GM18951 (cell line): ENCODE results near the gene MAP7D1.
A peak's percentile ranks its signal among the peaks of the same experiment; 100 is the strongest.

ENCODE experiments used
- POLR2A ChIP-seq: IDR thresholded peaks from 4 replicates; pipeline ENCODE4 v1.6.1; 2011; ENCODE audit warnings: mild to moderate bottlenecking; ENCODE audit not compliant: insufficient read length, insufficient read depth; ENCODE audit errors: extremely low read depth
- in situ Hi-C: fragments of 300-500 bp; cut with MboI; formaldehyde crosslinking; loops from one replicate; pipeline ENCODE4 v1.12.0; 2022; ENCODE audit warnings: low sequenced_read_pairs, mixed read lengths, inconsistent platforms; ENCODE audit not compliant: unreplicated experiment

Gene MAP7D1

GRCh38 chr1:36160388-36160948 lies 4.5 kb downstream of the MAP7D1 start:
- TF ChIP-seq POLR2A, result no peak
- in situ Hi-C loops, result no loop called here

DNA sequence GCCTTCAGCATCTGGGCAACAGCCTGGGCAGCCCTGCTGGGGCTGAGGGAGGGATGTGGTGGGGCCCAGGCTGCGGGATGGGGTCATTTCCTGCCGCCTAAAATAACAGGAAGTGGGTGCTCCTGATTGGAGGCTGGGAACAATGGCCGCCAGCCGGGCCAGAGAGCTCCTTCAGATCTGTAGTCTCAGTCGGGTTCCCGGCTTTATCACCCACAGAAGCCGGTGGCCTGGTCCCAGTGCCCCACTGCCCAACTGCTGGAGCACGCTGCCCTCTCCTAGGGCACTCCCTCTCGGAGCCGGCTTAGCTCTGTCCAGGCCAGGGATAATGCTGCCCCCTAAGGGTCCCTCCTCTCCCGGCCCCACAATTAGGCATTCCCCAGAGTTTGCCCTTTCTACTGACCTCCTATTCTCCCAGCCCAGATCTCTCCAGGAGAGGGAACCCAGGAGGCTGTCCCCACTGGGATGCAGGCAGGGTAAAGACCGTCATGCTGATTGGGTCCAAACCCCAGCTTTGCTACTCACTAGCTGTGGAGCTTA lies 5.1 kb downstream of the MAP7D1 start:
- in situ Hi-C loops, result no loop called here
- TF ChIP-seq POLR2A, result peak; percentile 74

GRCh38 chr1:36161641-36162531 lies 5.9 kb downstream of the MAP7D1 start:
- in situ Hi-C loops, result no loop called here
- TF ChIP-seq POLR2A, result peak; percentile 41

- TF ChIP-seq POLR2A, result no peak
- in situ Hi-C loops, result no loop called here
These were observed 6.8 kb downstream of the MAP7D1 start for GRCh38 chr1:36162680-36163239.

DNA sequence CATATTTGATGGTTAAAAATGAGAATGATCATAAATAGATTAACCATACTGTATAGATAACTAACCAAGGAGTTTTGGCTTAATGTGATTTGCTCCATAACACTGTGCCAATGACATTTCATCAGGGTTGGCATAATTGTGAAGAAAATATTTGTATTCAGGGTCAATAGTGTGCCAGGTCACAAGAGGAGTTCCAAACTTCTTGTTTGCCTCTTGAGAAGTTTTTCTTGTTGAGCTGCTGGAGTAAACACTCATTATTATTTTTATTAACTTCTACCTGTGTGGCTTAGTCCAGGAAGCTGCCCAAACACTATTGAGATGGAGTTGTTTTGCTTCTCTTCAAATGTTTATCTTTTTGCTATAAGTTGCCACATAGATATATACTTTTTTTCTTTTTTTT lies 7.5 kb downstream of the MAP7D1 start:
- in situ Hi-C loops, result no loop called here
- TF ChIP-seq POLR2A, result no peak

DNA sequence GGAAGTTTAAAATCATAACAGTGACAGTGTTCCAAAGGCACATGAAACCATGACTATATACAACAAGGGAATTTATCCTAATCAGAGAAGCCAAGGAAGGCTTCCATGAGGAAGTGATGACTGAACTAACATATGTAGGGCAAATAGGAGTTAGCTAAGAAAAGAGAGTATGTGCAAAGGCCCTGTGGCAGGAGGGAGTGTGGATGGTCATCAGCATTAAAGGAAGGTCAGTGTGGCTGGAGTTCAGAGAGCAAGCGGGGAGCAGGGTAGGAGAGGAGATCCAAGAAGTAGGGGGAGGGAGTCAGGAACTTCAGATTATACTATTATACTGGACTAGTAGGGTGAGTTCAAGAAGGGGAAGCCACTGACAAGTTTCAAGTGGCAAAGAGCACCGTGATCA lies 8.4 kb downstream of the MAP7D1 start:
- in situ Hi-C loops, result no loop called here
- TF ChIP-seq POLR2A, result no peak

GRCh38 chr1:36165145-36165544 lies 9.2 kb downstream of the MAP7D1 start:
- TF ChIP-seq POLR2A, result no peak
- in situ Hi-C loops, result no loop called here

DNA sequence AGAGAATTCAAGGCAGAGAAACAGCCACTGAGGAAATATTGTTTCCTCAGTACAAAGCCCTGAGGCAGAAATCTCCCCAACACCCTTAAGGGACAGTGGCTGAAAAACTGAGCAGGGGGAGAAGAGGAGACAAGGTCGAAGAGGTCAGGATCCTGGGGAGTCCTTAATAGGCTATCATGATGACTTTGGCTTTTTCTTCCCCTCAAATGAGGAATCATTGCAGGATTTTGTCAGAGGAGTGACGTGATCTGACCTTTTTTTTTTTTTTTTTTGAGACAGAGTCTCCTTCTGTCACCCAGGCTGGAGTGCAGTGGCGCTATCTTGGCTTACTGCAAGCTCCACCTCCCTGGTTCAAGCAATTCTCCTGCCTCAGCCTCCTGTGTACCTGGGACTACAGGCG lies 10.2 kb downstream of the MAP7D1 start:
- in situ Hi-C loops, result no loop called here

DNA sequence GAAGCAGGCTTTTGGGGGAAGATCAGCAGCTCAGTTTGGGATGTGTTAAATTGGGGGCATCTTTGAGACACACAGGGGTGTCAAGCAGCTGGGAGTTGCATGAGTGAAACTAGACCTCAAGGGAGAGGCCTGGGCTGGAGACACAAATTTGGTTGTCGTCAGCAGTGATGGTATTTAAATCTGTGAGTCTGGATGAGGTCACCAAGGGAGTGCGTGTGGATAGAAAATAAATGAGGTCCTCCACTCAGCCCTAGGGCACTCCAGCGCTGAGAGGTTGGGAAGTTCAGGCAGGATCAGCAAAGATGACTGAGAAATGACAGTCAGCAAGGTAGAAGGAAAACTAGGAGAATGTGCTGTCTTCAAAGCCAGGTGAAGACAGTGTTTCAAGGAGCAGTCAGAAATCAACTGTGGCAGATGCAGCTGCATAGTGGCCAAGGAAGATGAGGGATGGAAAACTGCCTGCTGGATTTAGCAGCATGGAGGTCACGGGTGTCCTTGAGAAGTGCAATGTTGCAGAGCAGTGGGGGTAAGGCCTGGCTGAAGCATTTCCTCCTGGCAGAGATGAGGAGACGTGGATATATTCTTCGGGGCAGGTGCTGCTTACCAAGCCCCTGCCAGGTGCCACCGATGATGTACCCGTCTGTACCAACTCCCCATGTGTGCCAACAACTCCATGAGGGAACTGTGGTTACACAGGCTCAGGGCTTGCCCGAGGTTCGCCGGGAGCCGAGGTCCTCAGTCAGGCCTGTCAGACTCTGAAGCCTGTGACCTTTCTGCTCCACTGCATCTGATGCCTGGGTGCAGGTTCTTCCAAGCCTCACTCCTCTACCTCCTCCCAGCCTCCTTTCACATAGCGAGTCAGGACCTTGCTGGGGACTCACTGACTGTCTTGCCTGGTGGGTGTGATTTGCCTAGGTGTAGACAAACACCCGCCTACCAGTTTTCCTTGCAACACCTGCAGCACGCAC lies 11.3 kb downstream of the MAP7D1 start:
- in situ Hi-C loops, result no loop called here
- no peak for TF ChIP-seq POLR2A

More for the DNA sequence above, 10.2 kb downstream of the MAP7D1 start:
- TF ChIP-seq POLR2A, result no peak

DNA sequence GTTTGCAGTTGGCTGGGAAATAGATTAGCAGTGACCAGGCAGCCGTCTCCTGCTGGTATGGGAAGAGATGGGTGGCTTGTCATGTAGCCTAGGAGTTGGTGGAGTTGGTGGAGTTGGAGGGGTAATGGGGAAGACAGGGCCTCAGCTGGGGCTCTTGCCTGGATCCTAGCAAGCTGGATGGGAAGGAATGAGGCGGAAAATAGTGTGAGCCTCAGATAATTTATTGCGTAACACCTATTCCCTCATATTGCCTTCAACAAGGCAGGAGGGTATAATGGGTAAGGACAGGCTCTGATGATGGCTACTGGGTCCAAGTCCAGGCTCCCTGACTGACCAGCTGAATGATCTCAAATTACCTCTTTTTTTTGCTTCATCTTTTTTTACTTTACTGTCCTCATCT lies 12.6 kb downstream of the MAP7D1 start:
- in situ Hi-C loops, result no loop called here
- no peak for TF ChIP-seq POLR2A

GRCh38 chr1:36170643-36171412 lies 14.9 kb downstream of the MAP7D1 start:
- in situ Hi-C loops, result no loop called here
- no peak for TF ChIP-seq POLR2A
